H1 (cell line): ENCODE measurements around the gene SRGAP3. TPM values are rescaled to one million over a fixed set of nuclear protein-coding genes. Genes with fewer than 3 reads are reported as not detected.

ENCODE experiments used
- BRCA1 ChIP-seq: IDR thresholded peaks from 2 replicates; pipeline ENCODE4 v1.6.1; 2012; ENCODE audit warnings: low read depth, low read length, improper control_type of control experiment
- CTBP2 ChIP-seq: IDR thresholded peaks from 2 replicates; pipeline ENCODE4 v1.7.0; 2011; ENCODE audit warnings: borderline replicate concordance, mild to moderate bottlenecking, moderate library complexity, mixed read lengths, low read length; ENCODE audit not compliant: insufficient read depth, insufficient read length
- EGR1 ChIP-seq: IDR thresholded peaks from 2 replicates; pipeline ENCODE4 v1.6.1; 2011; ENCODE audit warnings: low read depth, low read length, borderline replicate concordance
- HDAC2 ChIP-seq, 2 experiments: fragments of 300-600 bp in 1 of 2; sonication (generic) in 1 of 2; IDR thresholded peaks; 2 replicates each; pipeline ENCODE4 v1.6.1; 2011 to 2012; ENCODE audit warnings: low read depth in 2 of 2, low read length in 2 of 2, mild to moderate bottlenecking in 2 of 2, moderate library complexity in 2 of 2, borderline replicate concordance in 1 of 2, inconsistent platforms in 1 of 2
- NANOG ChIP-seq: IDR thresholded peaks from 2 replicates; pipeline ENCODE4 v1.6.1; 2011; ENCODE audit warnings: low read length, low read depth, mild to moderate bottlenecking, inconsistent platforms; ENCODE audit not compliant: insufficient read depth, poor library complexity, severe bottlenecking
- PHF8 ChIP-seq: fragments of 200-600 bp; sonication (generic); conservative IDR thresholded peaks from 2 replicates; pipeline ENCODE4 v1.7.1; 2012; ENCODE audit warnings: low read depth, mild to moderate bottlenecking, inconsistent platforms, low read length, moderate library complexity
- RBBP5 ChIP-seq: IDR thresholded peaks from 2 replicates; pipeline ENCODE4 v1.7.1; 2012; ENCODE audit warnings: low read depth, mild to moderate bottlenecking, inconsistent platforms, low read length, moderate library complexity, borderline replicate concordance
- SIN3A ChIP-seq, 2 experiments: IDR thresholded peaks in 1 of 2; conservative IDR thresholded peaks in 1 of 2; 2 replicates each; pipeline ENCODE4 v1.6.1; 2011 to 2012; ENCODE audit warnings: low read length in 2 of 2, improper control_type of control experiment in 1 of 2, low read depth in 1 of 2, mild to moderate bottlenecking in 1 of 2
- SRF ChIP-seq: IDR thresholded peaks from 2 replicates; pipeline ENCODE4 v1.6.1; 2011; ENCODE audit warnings: mild to moderate bottlenecking, low read depth, low read length, moderate library complexity
- ZNF274 ChIP-seq: IDR thresholded peaks from 2 replicates; pipeline ENCODE4 v1.7.0; 2012; ENCODE audit warnings: low read length, borderline replicate concordance; ENCODE audit errors: extremely low read depth
- polyA plus RNA-seq, 7 experiments: library from polyadenylated mRNA; depleted of rRNA in 3 of 7; stranded (reverse) in 5 of 7; unstranded in 2 of 7; fragments of >200 nt in 5 of 7; fragments of 200-250 nt in 2 of 7; gene quantifications; 1 replicate in 5 of 7; 2 replicates in 1 of 7; 4 replicates in 1 of 7; pipeline versions ENCODE4 v1.2.1 to v1.2.3, GENCODE V29; 2011 to 2013; ENCODE audit warnings: missing spikeins in 2 of 7, mixed read lengths in 2 of 7
- total RNA-seq: library from RNA; stranded (reverse); fragmentation: NEBNext Ultra II Directional; extraction: Animal tissue kit (Norgen Biotek cat#: 25700); gene quantifications from 2 replicates; pipeline ENCODE4 v1.2.1, GENCODE V29; 2021
- TF ChIP-seq, protein P1 (sequence below): fragments of 300-600 bp; sonication (generic); IDR thresholded peaks from 2 replicates; pipeline ENCODE4 v1.7.1; 2012; ENCODE audit warnings: low read length, moderate library complexity, mild to moderate bottlenecking, inconsistent platforms; ENCODE audit not compliant: insufficient replicate concordance

SRGAP3 gene
- total and polyA plus RNA-seq, 2 of the 8 experiments (the other 6 are each of a cell fraction or from before 2014, with no cell fraction given): 5.8 to 11.4 TPM

DNA sequence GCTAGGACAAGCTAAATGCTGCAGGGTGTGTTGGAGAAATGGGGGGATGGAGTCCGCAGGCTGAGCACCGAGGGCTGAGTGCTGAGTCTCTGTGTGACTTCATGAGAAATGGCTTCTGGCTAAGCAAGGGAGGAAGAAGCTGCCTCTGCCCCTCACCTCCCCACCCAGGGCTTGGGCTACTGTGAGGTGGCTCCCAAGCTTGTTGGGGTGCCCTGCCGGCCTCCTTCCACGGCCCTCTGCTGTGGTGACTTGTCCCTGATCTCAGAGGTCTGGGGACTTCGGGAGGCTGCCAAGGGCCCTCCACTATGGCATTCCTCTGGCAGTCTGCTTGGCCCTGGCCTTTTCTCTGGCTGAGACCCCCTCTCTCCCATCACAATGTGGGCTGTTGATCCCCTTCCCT is 256.1 kb downstream of the SRGAP3 start (continued):
- TF ChIP-seq, protein P1, sequence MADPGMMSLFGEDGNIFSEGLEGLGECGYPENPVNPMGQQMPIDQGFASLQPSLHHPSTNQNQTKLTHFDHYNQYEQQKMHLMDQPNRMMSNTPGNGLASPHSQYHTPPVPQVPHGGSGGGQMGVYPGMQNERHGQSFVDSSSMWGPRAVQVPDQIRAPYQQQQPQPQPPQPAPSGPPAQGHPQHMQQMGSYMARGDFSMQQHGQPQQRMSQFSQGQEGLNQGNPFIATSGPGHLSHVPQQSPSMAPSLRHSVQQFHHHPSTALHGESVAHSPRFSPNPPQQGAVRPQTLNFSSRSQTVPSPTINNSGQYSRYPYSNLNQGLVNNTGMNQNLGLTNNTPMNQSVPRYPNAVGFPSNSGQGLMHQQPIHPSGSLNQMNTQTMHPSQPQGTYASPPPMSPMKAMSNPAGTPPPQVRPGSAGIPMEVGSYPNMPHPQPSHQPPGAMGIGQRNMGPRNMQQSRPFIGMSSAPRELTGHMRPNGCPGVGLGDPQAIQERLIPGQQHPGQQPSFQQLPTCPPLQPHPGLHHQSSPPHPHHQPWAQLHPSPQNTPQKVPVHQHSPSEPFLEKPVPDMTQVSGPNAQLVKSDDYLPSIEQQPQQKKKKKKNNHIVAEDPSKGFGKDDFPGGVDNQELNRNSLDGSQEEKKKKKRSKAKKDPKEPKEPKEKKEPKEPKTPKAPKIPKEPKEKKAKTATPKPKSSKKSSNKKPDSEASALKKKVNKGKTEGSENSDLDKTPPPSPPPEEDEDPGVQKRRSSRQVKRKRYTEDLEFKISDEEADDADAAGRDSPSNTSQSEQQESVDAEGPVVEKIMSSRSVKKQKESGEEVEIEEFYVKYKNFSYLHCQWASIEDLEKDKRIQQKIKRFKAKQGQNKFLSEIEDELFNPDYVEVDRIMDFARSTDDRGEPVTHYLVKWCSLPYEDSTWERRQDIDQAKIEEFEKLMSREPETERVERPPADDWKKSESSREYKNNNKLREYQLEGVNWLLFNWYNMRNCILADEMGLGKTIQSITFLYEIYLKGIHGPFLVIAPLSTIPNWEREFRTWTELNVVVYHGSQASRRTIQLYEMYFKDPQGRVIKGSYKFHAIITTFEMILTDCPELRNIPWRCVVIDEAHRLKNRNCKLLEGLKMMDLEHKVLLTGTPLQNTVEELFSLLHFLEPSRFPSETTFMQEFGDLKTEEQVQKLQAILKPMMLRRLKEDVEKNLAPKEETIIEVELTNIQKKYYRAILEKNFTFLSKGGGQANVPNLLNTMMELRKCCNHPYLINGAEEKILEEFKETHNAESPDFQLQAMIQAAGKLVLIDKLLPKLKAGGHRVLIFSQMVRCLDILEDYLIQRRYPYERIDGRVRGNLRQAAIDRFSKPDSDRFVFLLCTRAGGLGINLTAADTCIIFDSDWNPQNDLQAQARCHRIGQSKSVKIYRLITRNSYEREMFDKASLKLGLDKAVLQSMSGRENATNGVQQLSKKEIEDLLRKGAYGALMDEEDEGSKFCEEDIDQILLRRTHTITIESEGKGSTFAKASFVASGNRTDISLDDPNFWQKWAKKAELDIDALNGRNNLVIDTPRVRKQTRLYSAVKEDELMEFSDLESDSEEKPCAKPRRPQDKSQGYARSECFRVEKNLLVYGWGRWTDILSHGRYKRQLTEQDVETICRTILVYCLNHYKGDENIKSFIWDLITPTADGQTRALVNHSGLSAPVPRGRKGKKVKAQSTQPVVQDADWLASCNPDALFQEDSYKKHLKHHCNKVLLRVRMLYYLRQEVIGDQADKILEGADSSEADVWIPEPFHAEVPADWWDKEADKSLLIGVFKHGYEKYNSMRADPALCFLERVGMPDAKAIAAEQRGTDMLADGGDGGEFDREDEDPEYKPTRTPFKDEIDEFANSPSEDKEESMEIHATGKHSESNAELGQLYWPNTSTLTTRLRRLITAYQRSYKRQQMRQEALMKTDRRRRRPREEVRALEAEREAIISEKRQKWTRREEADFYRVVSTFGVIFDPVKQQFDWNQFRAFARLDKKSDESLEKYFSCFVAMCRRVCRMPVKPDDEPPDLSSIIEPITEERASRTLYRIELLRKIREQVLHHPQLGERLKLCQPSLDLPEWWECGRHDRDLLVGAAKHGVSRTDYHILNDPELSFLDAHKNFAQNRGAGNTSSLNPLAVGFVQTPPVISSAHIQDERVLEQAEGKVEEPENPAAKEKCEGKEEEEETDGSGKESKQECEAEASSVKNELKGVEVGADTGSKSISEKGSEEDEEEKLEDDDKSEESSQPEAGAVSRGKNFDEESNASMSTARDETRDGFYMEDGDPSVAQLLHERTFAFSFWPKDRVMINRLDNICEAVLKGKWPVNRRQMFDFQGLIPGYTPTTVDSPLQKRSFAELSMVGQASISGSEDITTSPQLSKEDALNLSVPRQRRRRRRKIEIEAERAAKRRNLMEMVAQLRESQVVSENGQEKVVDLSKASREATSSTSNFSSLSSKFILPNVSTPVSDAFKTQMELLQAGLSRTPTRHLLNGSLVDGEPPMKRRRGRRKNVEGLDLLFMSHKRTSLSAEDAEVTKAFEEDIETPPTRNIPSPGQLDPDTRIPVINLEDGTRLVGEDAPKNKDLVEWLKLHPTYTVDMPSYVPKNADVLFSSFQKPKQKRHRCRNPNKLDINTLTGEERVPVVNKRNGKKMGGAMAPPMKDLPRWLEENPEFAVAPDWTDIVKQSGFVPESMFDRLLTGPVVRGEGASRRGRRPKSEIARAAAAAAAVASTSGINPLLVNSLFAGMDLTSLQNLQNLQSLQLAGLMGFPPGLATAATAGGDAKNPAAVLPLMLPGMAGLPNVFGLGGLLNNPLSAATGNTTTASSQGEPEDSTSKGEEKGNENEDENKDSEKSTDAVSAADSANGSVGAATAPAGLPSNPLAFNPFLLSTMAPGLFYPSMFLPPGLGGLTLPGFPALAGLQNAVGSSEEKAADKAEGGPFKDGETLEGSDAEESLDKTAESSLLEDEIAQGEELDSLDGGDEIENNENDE: no peak
- TF ChIP-seq BRCA1: no peak
- no peak for TF ChIP-seq NANOG
- TF ChIP-seq CTBP2: no peak
- no peak for TF ChIP-seq ZNF274
- TF ChIP-seq SRF: no peak
- no peak for TF ChIP-seq EGR1
- no peak for TF ChIP-seq HDAC2 (IDR thresholded peaks at IDR 0.05; ENCODE audit: borderline replicate concordance in 1 of 2, low read depth in 2 of 2, low read length in 2 of 2)
- TF ChIP-seq RBBP5: no peak
- no peak for TF ChIP-seq SIN3A (conservative IDR thresholded peaks at IDR 0.05 in 1 of 2, IDR thresholded peaks at IDR 0.05 in 1 of 2; ENCODE audit: low read depth in 1 of 2, low read length in 2 of 2)
- no peak for TF ChIP-seq PHF8
